Daoy (cell line): ENCODE results near the gene MT1E. TPM values are rescaled to one million over a fixed set of nuclear protein-coding genes. Genes with fewer than 3 reads are reported as not detected.
"Not testable (repeated sequence)": the region's sequence is repeated elsewhere in the genome, so short reads cannot be mapped to it uniquely, and the experiment has no call there.

Source experiments
- DNase-seq: peaks from one replicate; pipeline ENCODE4 v3.0.0-alpha.2; 2015; ENCODE audit warnings: low read depth
- total RNA-seq: library from RNA; depleted of rRNA; stranded (reverse); fragments of >200 nt; shearing (Covaris generic); gene quantifications from 2 replicates; pipeline ENCODE4 v1.2.3, GENCODE V29; 2014; rRNA removed

Gene MT1E
- 248 and 365 TPM in 2 replicates for total RNA-seq

DNA sequence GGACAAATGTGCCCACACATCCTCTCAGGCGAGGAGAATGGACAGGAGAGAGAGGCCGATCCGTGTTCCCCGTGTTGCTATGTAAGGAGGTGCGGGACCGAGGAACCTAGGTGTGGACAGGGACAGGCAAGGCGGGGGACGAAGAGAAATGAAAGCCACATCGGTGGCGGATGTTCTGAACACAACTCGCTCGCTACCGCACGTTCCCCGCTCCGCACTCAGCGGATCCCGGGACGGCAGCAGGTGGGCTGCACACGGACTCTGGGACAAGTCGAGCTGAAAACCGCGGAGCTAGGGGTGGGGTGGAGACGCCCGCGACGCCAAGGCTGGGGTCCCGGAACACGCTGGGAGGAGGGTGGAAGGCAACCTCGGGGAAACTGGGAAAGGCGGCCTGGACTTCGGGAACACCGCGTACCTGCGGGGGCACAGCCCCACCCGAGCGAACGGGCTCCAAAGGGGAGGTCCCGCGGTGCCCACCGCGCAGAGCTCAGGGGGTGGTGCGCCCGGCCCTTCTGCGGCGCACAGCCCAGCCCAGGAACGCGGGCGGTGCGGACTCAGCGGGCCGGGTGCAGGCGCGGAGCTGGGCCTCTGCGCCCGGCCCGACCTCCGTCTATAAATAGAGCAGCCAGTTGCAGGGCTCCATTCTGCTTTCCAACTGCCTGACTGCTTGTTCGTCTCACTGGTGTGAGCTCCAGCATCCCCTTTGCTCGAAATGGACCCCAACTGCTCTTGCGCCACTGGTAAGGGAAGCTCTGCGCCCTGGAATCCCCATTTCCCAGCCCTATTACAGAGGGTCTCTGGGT lies at the start of gene MT1E:
MT1E (plus strand) TSS at position 642 of the 803 bp plus-strand sequence; CDS start at position 713, 71 bp downstream.
- peak; percentile 81 for DNase-seq

GRCh38 chr16:56576585-56577299 lies 48.8 kb upstream of the MT1E start:
- DNase-seq: peak; percentile 54

DNA sequence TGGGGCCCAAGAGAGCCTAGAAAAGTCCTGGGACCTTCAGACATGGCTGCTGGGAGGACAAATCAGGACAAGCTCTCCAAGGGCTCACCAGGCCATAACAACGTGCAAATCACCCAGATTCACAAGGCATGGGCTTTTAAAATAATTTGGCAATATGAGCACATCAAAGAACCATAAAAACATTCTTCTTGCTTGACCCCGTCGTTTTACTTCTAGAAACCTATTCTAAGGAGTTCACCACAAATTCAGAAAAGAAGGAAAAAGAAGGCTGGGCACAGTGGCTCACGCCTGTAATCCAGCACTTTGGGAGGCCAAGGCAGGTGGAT lies 48.3 kb upstream of the MT1E start:
- DNase-seq: no peak

- DNase-seq: no peak
Observed at GRCh38 chr16:56580391-56581048, 45.1 kb upstream of the MT1E start.

DNA sequence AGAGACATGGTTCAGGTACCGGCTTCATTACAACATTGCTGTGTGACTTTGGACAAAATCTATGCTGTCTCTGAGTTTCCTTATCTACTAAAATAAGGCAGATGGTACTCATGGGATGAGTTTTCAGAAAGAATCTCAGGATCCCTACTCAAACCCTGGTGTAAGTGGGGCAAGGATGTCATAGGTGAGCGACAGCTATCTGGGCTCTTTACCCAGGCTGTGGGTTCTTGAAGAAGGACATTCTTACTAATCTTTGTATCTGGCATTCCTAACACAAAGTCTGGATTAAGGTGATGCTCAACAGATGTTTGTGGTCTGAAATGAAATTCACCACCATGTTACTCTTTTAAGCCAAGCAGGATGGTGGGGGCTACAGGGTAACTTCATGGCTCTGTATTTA lies 42.7 kb upstream of the MT1E start:
- not testable (repeated sequence) for DNase-seq

DNA sequence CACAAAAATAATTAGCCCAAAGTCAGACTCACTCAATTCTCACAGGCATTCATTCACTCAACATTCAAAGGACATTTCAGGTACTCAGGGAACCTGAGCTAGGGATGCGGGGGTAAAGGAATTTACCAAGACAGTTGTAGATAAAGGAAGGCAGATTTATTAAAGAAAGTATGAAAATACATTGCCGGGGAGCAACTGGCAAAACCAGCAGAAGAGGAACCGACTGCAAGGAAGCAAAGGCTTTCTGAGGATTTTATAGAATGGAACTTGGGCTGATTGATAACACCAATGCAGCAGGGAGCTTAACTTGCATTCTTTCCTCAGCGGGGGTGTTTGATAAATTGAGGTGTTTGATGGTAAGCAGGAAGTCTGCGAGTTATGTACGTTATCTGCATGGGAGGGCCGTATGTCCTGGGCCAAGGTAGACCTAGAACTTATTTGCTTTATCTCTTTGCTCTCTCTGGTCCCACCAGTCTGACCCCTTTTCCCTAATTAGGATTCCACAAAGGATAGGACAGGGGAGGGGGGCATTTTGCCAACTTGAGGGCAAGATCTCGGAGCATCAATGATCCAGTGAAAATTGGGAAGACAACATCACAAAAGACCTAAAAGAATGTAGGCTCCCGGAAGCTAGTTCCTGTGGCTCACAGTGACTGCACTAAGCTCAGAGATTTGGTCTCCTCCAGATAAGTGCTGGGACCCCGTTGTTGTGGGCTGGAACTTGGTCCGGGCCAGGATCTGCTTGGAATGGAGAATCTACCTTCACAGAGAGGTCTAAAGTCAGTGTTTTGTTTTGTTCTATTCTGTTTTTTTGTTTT lies 42.0 kb upstream of the MT1E start:
- DNase-seq: no peak

DNA sequence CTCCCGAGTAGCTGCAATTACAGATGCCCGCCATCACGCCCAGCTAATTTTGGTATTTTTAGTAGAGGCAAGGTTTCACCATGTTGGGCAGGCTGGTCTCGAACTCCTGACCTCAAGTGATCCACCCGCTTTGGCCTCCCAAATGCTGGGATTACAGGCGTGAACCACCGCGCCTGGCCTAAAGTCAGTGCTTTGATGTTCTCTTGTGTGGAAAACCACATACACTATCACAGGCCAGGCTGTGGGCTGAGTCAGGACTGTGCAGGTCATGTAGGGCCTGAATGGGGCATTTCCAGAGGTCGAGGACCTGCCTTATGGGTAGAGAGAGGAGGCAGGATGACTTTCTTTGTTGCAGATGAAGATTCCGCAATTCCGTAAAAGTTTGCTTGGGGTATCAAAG lies 41.3 kb upstream of the MT1E start:
- no peak for DNase-seq

DNA sequence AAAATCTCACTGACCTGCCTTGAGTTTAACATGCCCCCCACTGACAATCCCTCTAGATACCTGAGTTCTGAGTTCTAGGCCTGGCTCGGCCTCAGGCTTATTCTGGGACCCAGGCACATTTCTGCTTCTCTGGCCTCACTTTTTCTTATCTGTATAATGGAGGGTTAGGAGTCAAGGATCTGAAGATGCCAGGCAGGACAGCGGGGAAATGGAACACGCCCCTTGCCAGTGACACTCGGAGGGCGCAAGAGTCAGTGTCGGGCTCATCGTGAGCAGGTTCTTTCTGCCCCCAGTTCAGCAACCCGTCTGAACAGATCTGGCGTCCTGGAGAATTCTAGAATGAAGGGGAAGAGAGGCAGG lies 36.8 kb upstream of the MT1E start:
- no peak for DNase-seq

GRCh38 chr16:56589141-56590039 lies 36.2 kb upstream of the MT1E start, which contains the start of gene MT3:
TSS of gene MT3 (plus strand) at chr16:56589528. CDS start at chr16:56589591, 63 bp downstream.
- DNase-seq: peak; percentile 42

GRCh38 chr16:56591377-56592060 lies 34.1 kb upstream of the MT1E start:
- DNase-seq: no peak

- DNase-seq: no peak
Observed at GRCh38 chr16:56593573-56594291, 31.8 kb upstream of the MT1E start.

DNA sequence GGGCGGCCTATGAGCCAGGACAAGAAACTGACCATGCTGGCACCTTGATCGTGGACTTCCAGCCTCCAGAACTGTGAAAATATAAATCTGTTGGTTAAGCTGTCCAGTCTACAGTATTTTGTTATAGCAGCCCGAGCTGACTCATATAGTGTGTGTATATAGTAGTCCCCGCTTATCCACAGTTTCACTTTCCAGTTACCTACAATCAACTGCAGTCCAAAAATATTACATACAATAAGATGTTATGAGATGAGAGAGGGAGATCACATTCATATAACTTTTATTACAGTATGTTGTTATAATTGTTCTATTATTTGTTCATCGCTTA lies 31.3 kb upstream of the MT1E start:
- DNase-seq: no peak

GRCh38 chr16:56600398-56600999 lies 25.1 kb upstream of the MT1E start:
- peak; percentile 49 for DNase-seq

GRCh38 chr16:56601325-56601724 lies 24.3 kb upstream of the MT1E start:
- DNase-seq: no peak

DNA sequence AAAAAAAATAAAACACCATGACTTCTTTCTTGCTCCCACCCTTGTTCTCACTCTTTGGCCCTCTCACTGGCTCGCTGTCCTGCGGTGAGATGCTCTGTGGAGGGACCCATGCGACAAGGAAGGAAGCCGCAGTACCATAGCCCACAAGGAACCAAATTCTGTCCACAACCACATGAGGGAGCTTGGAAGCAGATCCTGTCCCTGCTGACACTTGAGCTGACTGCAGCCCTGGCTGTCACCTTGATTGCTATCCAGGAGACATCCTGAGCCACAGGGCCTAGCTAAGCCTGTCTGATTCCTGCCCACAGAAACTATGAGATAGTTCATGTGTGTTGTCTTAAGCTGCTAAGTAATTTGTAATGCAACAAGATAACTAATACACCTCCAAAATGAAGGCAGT lies 22.0 kb upstream of the MT1E start:
- peak; percentile 36 for DNase-seq

DNA sequence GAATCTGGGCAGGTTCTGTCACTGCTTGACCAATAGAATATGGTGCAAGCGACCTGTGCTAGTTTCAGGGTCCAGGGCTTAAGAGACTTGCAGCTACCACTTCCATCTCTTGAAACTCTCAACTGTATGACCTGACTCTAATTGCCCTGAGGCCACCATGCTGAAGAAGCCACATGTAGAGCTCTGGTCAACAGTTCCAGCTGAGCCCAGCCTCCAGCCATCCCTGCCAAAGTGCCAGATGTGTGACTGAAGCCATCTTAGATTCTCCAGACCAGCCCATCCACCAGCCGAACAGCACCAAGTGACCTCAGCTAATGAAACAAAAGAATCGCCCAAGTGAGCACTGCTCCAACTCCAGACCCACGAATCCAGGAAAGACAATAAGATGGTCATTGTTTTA lies 20.6 kb upstream of the MT1E start:
- no peak for DNase-seq

DNA sequence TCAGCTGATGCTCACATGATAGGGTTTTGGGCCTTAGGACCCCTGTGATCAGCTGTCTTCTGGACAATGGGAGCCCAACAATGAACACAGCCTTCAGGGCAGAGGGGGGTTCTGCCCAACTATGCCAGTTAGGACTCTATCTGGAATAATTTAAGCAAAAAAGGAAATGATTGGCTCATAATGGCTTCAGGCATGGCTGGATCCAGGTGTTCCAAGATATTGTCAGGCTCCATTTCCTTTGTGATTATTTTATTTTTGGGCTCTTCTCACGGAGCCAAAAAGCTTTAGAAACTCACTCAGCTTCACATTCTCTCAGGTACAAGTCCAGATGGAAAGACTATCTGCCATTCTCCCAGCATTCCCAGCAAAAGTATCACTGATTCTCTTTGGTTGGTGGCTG lies 20.1 kb upstream of the MT1E start:
- no peak for DNase-seq

DNA sequence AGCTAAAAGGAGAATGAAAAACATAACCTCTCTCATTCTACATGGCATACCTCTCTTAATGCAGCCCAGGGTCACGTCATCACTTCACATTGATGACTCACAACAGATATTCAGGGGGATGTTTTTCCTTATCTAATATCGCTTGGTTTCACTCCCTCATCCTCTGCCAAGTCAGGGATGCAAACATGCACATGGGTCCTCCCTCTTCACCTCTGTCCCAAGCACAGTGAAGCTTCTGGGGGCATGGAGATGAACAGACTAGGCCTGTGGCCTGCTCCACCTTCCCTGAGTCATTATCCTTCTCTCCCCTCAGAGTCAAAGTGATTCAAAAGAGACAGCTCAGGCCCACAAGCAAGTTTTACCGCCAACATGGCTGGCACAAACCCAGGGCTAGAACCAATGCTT lies 19.5 kb upstream of the MT1E start:
- DNase-seq: peak; percentile 77

GRCh38 chr16:56606476-56607108 lies 19.0 kb upstream of the MT1E start:
- DNase-seq: no peak
